Activated CD4-positive, alpha-beta T cell treated with anti-CD3 and anti-CD28 coated beads, Interleukin-2, amount 10 ng/mL, durations not matched to agents 7 days and 5 days (primary cell): ENCODE results near the gene PTPRM. TPM values are rescaled to one million over a fixed set of nuclear protein-coding genes. Genes with fewer than 3 reads are reported as not detected.

ENCODE experiments used
- CTCF ChIA-PET: fragments of 350-600 bp; sonication (Branson Sonifier 250); formaldehyde crosslinking; loops from one replicate; lab custom pipeline; 2021; ENCODE audit warnings: antibody characterized with exemption; lab: Charles Lee
- POLR2A ChIA-PET: fragments of 350-600 bp; sonication (Branson Sonifier 250); formaldehyde crosslinking; loops from one replicate; lab custom pipeline; 2021; ENCODE audit warnings: antibody characterized with exemption; lab: Charles Lee
- DNase-seq: peaks from one replicate; pipeline ENCODE4 v3.0.0-alpha.2; 2020
- H3K27ac Mint-ChIP-seq: one replicate; pipeline ENCODE4 v1.8.0; 2021; ENCODE audit warnings: mild to moderate bottlenecking, moderate library complexity, mixed read lengths
- H3K27me3 Mint-ChIP-seq: one replicate; pipeline ENCODE4 v1.8.0; 2021; ENCODE audit warnings: mixed read lengths
- H3K36me3 Mint-ChIP-seq: one replicate; pipeline ENCODE4 v1.8.0; 2021; ENCODE audit warnings: low read depth, mixed read lengths
- H3K4me1 Mint-ChIP-seq: one replicate; pipeline ENCODE4 v1.8.0; 2021; ENCODE audit warnings: mixed read lengths
- H3K4me3 Mint-ChIP-seq: one replicate; pipeline ENCODE4 v1.8.0; 2021; ENCODE audit warnings: mild to moderate bottlenecking, moderate library complexity, mixed read lengths
- H3K9me3 Mint-ChIP-seq: one replicate; pipeline ENCODE4 v1.8.0; 2021; ENCODE audit warnings: mixed read lengths
- total RNA-seq, 2 experiments: library from RNA; stranded (reverse); gene quantifications; one replicate each; pipeline ENCODE4 v1.2.3, GENCODE V29; 2021

Gene PTPRM
- total RNA-seq, 2 experiments from 2014 or later = 5.1 to 10.5 TPM

DNA sequence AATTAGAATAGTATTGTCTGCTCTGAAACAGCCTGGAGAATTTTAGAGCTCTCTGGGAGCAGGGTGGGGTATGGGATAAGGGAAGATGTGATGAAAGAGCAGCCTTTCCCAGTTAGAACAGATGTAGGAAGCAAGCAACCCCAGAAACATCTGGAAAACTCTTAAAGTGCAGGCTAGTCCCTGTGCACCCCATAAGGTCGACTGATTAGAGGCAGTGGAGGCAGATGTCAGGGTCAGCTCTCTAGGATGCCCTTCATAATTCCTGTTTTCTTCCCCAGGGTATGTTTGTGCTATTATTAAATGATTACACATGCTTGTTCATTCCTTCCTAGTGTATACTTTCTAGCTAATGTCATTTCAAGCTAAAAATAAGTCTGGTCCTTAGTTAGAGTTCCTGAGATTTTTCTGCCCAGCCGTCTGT lies 41.7 kb downstream of the PTPRM start:
- no peaks in the 10 kb centered on the region for H3K4me1 Mint-ChIP-seq
- CTCF ChIA-PET = no interaction called here
- POLR2A ChIA-PET = no interaction called here
- H3K9me3 Mint-ChIP-seq = no peaks in the 10 kb centered on the region
- no peak for DNase-seq
- H3K27me3 Mint-ChIP-seq = no peaks in the 10 kb centered on the region
- H3K4me3 Mint-ChIP-seq = no peak overlapping the region
- H3K36me3 Mint-ChIP-seq = no peaks in the 10 kb centered on the region
- no peak overlapping the region for H3K27ac Mint-ChIP-seq

DNA sequence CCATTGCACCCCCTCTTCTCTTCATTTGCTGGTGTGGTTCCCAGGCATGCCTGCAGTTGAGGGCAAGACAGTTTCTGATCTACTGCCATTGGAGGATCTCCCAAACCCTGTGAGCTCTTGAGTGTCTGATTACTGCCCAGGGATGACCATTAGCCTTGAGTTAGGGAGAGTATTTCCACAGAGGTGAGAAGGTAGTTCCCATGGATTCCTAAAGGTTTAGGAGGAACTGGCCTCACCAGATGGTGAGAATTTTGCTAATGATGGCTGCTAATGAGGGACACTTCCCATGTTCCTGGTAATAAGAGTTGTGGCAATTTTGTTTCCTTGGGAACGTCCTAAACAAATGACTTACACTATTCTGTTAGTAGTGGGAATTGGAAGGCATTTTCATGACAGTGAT lies 42.5 kb downstream of the PTPRM start:
- CTCF ChIA-PET = no interaction called here
- DNase-seq = no peak
- Mint-ChIP-seq H3K27ac (no peak overlapping the region), H3K27me3 (no peaks in the 10 kb centered on the region), H3K9me3 (no peaks in the 10 kb centered on the region), H3K4me1 (no peaks in the 10 kb centered on the region), H3K36me3 (no peaks in the 10 kb centered on the region), H3K4me3 (no peak overlapping the region)
- POLR2A ChIA-PET = no interaction called here

DNA sequence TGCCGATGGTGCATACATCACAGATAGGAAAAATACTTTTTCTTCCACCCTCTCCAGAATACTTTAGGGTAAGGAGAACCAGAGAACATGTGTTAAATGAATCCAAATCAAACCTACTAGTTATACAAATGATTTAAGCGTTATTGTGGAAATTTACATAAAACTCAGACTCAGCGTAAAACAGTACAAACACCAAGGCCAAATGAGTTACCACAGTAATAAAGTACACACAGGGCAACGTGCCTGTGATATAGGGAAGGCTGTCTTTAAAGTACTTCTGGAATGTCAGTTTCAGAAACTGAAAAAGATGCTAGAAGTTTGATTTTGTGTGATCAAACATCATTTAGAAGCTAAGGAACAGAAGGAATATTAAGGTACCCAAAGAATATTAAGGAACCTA lies 46.9 kb downstream of the PTPRM start:
- no peaks in the 10 kb centered on the region for H3K9me3 Mint-ChIP-seq
- no peak for DNase-seq
- no peak overlapping the region for H3K27ac Mint-ChIP-seq
- H3K36me3 Mint-ChIP-seq = no peaks in the 10 kb centered on the region
- no peaks in the 10 kb centered on the region for H3K27me3 Mint-ChIP-seq
- POLR2A ChIA-PET = no interaction called here
- no peaks in the 10 kb centered on the region for H3K4me1 Mint-ChIP-seq
- CTCF ChIA-PET = interaction anchor here (0.6 kb wide), 2 partner anchors 201 to 252 kb away, joined by 3 to 5 read pairs; no protein-coding TSS in a partner anchor
- no peak overlapping the region for H3K4me3 Mint-ChIP-seq

DNA sequence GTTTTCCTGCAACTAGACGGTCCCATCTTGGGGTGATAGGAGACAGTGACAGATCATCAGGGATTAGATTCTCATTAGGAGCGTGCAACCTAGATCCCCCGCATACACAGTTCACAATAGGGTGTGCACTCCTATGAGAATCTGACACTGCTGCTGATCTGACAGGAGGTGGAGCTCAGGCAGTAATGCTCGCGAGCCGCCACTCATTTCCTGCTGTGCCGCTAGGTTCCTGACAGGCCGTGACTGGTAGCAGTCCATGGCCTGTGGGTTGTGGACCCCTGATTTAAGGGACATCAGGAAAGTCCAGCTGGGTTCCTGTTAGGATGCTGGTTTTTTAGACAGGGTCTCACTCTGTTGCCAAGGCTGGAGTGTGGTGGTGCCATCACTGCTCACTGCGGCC lies 48.7 kb downstream of the PTPRM start:
- Mint-ChIP-seq H3K36me3 (no peaks in the 10 kb centered on the region), H3K4me1 (no peaks in the 10 kb centered on the region), H3K27me3 (no peaks in the 10 kb centered on the region), H3K9me3 (no peaks in the 10 kb centered on the region), H3K27ac (no peak overlapping the region), H3K4me3 (no peak overlapping the region)
- CTCF ChIA-PET = no interaction called here
- DNase-seq = no peak
- POLR2A ChIA-PET = no interaction called here

DNA sequence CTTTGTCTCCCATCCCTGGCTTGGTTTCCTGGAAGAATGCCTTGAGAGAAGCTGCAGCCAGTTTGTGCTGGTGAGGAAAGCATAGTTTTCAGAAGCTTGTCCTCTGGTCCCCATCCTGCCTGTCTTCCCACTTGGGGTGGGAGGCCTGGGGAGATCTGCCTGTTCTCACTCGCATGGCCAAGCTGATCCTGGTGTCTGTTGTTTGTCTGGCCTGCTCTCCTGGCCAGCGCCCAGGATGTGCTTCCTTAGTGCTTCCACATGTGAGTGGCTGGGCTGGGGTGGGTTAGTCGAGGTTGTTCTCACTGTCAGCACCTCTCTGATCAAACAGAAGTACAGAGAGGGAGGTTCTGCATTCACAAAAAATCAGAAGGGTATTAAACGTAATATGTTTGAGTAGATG lies 49.5 kb downstream of the PTPRM start:
- no peak for DNase-seq
- ChIA-PET CTCF (no interaction called here), POLR2A (no interaction called here)
- Mint-ChIP-seq H3K9me3 (no peaks in the 10 kb centered on the region), H3K4me3 (no peak overlapping the region), H3K4me1 (no peaks in the 10 kb centered on the region), H3K27me3 (no peaks in the 10 kb centered on the region), H3K27ac (no peak overlapping the region), H3K36me3 (no peaks in the 10 kb centered on the region)

DNA sequence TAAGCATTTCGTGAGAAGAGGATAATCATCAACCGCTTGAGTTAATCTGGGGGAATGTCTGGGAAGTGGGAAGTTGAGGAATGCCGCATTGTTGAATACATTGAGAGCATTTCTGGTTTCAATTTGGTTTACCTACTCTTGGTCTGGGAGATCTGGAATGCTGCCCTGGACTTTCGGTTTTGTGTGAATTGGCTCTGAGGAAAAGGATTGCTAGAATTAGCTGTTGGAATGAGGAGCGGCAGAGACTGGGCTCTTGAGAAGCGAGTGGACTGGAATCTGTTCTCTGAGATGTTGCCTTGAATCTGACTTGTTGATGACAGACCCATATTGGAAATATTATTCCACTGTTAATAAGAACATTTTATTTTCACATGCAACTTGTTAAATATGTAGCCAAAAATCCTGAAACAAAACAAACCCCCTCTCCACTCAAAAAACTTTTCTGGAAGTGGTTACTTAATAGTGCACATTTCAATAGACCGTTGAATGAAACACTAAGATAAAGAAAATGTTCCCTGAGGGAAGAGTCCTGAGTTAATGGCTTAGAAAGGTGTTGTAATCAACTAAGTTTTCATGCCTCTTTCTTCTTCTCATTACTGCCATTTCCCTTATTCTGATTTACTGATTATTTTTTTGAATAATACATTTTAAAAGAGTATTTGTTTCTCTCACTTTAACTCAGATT lies 50.8 kb downstream of the PTPRM start:
- ChIA-PET CTCF (no interaction called here), POLR2A (no interaction called here)
- no peaks in the 10 kb centered on the region for H3K27me3 Mint-ChIP-seq
- no peak overlapping the region for H3K27ac Mint-ChIP-seq
- H3K36me3 Mint-ChIP-seq = no peaks in the 10 kb centered on the region
- no peaks in the 10 kb centered on the region for H3K4me1 Mint-ChIP-seq
- no peaks in the 10 kb centered on the region for H3K9me3 Mint-ChIP-seq
- H3K4me3 Mint-ChIP-seq = no peak overlapping the region
- DNase-seq = no peak

DNA sequence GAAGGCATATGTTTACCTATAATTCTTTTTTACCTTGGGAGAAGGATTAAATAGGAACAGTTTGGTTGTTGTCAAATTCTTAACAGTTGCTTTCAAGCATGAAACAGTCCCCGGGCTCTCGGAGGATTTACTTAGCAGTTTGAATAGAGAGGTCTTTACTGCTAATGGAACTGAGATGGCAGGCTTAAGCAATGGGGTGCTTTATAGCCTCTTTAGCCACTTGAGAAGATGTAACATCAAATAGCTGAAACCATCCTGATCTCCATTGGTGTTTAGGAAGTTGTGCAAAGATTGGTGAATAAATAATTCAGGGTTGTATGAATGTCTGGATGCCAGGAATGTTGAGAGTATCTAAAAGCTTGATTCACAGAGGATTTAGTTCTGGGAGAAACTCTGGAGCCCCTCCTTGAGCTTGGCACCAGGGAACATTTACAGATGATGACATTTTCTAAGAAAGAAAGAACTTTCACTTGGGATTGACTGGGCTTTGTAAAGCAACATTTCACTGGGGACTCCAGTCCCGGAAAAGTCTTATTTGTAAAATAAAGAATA lies 51.9 kb downstream of the PTPRM start:
- POLR2A ChIA-PET = no interaction called here
- Mint-ChIP-seq H3K4me1 (no peaks in the 10 kb centered on the region), H3K36me3 (no peaks in the 10 kb centered on the region), H3K9me3 (no peaks in the 10 kb centered on the region), H3K27ac (no peak overlapping the region), H3K4me3 (no peak overlapping the region), H3K27me3 (no peaks in the 10 kb centered on the region)
- CTCF ChIA-PET = interaction anchor here (0.6 kb wide), 1 partner anchor 23 kb away, joined by 3 read pairs; no protein-coding TSS in a partner anchor
- DNase-seq = no peak

DNA sequence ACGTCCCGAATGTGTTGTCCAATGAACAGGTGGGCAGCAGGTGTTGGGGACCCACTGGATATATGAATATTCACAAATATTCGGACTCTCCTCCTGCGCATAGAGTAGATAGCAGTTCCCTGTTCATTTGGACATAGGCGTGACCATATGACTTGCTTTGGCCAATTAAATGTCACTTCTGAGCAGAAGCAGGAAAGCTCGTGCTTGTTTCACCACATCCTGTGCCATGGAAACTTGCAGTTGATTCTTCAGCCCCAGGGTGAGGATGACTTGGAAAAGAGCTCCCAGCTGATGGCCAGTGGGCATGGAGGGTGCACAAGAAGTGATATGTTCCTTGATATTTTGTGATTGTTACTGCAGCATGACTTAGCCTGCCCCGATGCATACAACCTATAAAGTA lies 52.6 kb downstream of the PTPRM start:
- no peaks in the 10 kb centered on the region for H3K36me3 Mint-ChIP-seq
- no peaks in the 10 kb centered on the region for H3K9me3 Mint-ChIP-seq
- H3K27ac Mint-ChIP-seq = no peak overlapping the region
- no peak for DNase-seq
- CTCF ChIA-PET = interaction anchor here (0.5 kb wide), 1 partner anchor 643 kb away, joined by 3 read pairs; no protein-coding TSS in a partner anchor
- H3K4me3 Mint-ChIP-seq = no peak overlapping the region
- no peaks in the 10 kb centered on the region for H3K4me1 Mint-ChIP-seq
- POLR2A ChIA-PET = no interaction called here
- no peaks in the 10 kb centered on the region for H3K27me3 Mint-ChIP-seq

DNA sequence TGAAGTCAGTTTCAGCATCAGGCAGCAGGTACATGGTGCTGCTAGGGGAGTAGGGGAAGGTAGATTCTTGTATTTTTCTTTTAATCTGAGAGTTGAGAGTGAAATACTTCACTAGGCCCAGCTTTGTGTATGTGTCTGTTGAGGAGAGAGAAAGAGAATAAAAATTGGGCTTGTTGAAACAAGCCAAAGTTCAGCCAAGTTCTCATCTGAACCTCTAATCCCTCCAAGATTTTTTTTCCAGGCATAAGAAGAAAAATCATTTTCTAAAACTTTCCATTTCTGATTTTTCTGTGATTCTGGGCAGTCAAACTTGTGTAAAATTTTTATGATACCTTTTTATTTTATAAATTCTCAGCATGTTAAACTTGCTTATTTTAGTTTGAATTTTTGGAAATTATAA lies 55.6 kb downstream of the PTPRM start:
- no peaks in the 10 kb centered on the region for H3K36me3 Mint-ChIP-seq
- no peaks in the 10 kb centered on the region for H3K27me3 Mint-ChIP-seq
- DNase-seq = no peak
- H3K4me1 Mint-ChIP-seq = no peaks in the 10 kb centered on the region
- CTCF ChIA-PET = no interaction called here
- no peak overlapping the region for H3K4me3 Mint-ChIP-seq
- POLR2A ChIA-PET = interaction anchor here (0.6 kb wide), 1 partner anchor 513 kb away, joined by 3 read pairs; no protein-coding TSS in a partner anchor
- no peaks in the 10 kb centered on the region for H3K9me3 Mint-ChIP-seq
- H3K27ac Mint-ChIP-seq = no peak overlapping the region

DNA sequence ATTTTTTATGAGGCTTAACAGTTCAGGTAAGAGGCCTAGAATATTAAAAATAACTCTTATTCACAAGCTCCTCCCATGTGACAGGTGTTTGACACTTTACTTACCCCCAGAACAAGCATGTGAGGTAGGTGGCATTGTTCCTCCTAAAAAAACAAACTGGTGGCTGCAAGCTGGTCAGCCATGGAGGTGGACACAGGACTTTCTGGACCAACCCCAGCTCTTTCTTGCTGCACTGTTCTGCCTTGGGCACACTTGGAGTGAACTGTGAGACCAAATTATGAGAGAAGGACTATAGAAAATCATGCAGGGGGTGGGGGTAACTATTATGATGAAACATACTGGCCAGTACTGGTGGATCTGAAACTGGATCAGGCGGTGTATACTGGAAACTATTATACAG lies 56.6 kb downstream of the PTPRM start:
- H3K36me3 Mint-ChIP-seq = no peaks in the 10 kb centered on the region
- H3K9me3 Mint-ChIP-seq = no peaks in the 10 kb centered on the region

DNA sequence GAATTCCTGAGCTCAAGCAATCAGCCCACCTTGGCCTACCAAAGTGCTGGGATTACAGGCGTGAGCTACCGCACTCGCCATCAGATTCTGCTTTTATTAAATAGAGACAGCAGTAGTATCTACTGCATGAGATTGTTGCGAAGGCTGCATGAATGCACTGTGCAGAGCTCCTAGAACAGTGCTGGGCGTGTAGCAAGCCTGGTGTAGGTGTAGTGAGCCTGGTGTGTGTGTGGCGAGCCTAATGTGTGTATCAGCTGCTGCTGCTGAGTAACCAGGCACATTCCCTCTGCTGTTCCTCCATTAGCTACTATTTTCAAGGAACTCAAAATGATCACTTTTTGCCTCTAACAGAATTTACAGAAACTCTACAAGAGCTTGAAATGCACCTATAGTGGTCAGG lies 57.6 kb downstream of the PTPRM start:
- H3K4me1 Mint-ChIP-seq = no peaks in the 10 kb centered on the region
- H3K9me3 Mint-ChIP-seq = no peaks in the 10 kb centered on the region
- ChIA-PET CTCF (no interaction called here), POLR2A (no interaction called here)
- H3K36me3 Mint-ChIP-seq = no peaks in the 10 kb centered on the region
- H3K27me3 Mint-ChIP-seq = no peaks in the 10 kb centered on the region
- no peak overlapping the region for H3K27ac Mint-ChIP-seq
- DNase-seq = no peak
- no peak overlapping the region for H3K4me3 Mint-ChIP-seq

More for the DNA sequence above, 56.6 kb downstream of the PTPRM start:
- Mint-ChIP-seq H3K27me3 (no peaks in the 10 kb centered on the region), H3K4me3 (no peak overlapping the region), H3K27ac (no peak overlapping the region), H3K4me1 (no peaks in the 10 kb centered on the region)
- no peak for DNase-seq
- CTCF ChIA-PET = no interaction called here
- POLR2A ChIA-PET = no interaction called here

DNA sequence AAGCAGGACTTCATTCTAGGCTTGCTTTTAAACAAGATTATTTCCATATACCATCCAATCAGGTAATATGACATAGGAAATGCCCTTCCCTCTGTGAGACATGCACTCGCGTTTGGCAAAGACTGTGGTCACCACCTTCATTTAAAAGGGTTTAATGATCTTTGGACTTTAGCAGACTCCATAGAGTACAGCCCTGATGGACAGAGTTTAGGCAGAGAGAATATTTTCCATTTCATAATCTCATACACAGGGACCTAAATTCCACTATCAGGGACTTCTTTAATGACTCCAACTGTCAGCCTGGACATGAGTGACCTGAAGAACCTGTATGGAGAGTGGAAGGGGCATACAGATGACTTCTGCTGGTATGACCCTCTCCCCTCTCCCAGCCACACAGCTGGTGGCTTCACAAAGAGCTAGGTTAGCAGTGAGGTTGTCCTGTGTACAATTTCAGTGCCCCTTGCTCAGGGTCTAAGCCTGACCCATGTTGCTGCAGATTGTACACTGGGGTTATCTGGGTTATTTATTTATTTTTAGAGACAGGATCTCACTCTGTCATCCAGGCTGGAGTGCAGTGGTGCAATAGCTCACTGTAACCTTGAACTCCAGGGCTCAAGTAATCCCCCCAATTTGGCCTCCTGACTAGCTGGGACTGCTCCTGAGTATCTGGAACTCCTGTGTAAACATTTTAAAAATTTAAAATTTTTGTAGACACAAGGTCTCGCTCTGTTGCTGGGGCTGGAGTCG lies 59.2 kb downstream of the PTPRM start:
- POLR2A ChIA-PET = no interaction called here
- H3K4me1 Mint-ChIP-seq = no peaks in the 10 kb centered on the region

DNA sequence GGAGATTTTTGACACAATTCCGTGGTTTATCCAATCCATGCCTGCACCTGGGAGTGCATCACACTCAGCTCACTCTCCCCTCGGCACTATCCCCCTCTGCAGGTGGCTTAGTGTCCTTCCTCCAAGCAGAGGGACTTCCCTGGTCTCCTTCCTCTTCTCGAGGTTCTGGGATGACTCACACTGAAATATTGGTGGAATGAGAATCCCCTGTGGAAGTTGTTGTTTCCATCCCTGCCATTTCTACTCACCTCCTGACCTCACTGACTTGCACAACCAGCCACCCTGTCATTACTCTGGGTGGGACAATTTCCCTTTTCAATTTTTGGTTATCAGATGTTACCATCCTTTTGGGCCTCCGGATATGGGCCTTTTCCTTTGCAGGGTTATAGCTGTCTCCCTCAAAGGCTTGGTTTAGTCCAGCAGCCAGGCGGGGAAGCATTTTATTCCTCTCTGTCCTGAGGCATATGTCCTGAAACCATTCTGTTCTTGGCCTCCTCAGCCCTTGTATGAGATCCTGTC lies 59.9 kb downstream of the PTPRM start:
- no peak for DNase-seq
- Mint-ChIP-seq H3K9me3 (no peaks in the 10 kb centered on the region), H3K36me3 (no peaks in the 10 kb centered on the region), H3K27ac (no peak overlapping the region), H3K4me1 (no peaks in the 10 kb centered on the region), H3K27me3 (no peaks in the 10 kb centered on the region), H3K4me3 (no peak overlapping the region)
- POLR2A ChIA-PET = no interaction called here
- CTCF ChIA-PET = no interaction called here

More for the DNA sequence above, 59.2 kb downstream of the PTPRM start:
- no peak overlapping the region for H3K27ac Mint-ChIP-seq
- no peaks in the 10 kb centered on the region for H3K27me3 Mint-ChIP-seq
- no peak overlapping the region for H3K4me3 Mint-ChIP-seq
- H3K36me3 Mint-ChIP-seq = no peaks in the 10 kb centered on the region
- CTCF ChIA-PET = no interaction called here
- H3K9me3 Mint-ChIP-seq = no peaks in the 10 kb centered on the region
- no peak for DNase-seq
